ENCODE results near the gene ABHD17C.

- TF ChIP-seq CTCF (IDR thresholded peaks at IDR 0.05) (no peak), POLR2A (IDR thresholded peaks at IDR 0.05) (no peak)
Observed at GRCh38 chr15:80800067-80800466, 105.0 kb downstream of the ABHD17C start.

Data from testis (tissue), 2 donors.